ENCODE measurements around the gene ITPK1.

- TF ChIP-seq CTCF (IDR thresholded peaks at IDR 0.05) (no peak), POLR2A (IDR thresholded peaks at IDR 0.05) (no peak)
Observed at GRCh38 chr14:93006567-93007051, 109.1 kb downstream of the ITPK1 start.
